GM12874 (cell line): ENCODE data around the gene FUT4.
A peak's percentile ranks its signal among the peaks of the same experiment; 100 is the strongest.

ENCODE experiments used
- CTCF ChIP-seq: IDR thresholded peaks from 2 replicates; pipeline ENCODE4 v1.5.1; 2011; ENCODE audit warnings: low read depth, mild to moderate bottlenecking, control low read depth, low read length, moderate library complexity; ENCODE audit not compliant: insufficient read depth

Gene FUT4

GRCh38 chr11:94543695-94544645 lies at the start of gene FUT4:
Gene FUT4, plus strand, starts transcription at chr11:94543921. Its CDS starts 213 bp downstream, at chr11:94544134.
- no peak for TF ChIP-seq CTCF

GRCh38 chr11:94494126-94494680 lies 49.5 kb upstream of the FUT4 start:
- TF ChIP-seq CTCF, result no peak

GRCh38 chr11:94500181-94500580 lies 43.5 kb upstream of the FUT4 start:
- TF ChIP-seq CTCF, result no peak

GRCh38 chr11:94501522-94501921 lies 42.2 kb upstream of the FUT4 start:
- no peak for TF ChIP-seq CTCF

- TF ChIP-seq CTCF, result peak; percentile 27; the same call in 1 of the 2 replicates
Measured at GRCh38 chr11:94504689-94505293, 38.9 kb upstream of the FUT4 start.

GRCh38 chr11:94507485-94507884 lies 36.2 kb upstream of the FUT4 start:
- no peak for TF ChIP-seq CTCF
